Measurements from ENCODE around the gene VAV2. TPM values are rescaled to one million over a fixed set of nuclear protein-coding genes. Genes with fewer than 3 reads are reported as not detected.

VAV2 gene
- total and polyA plus RNA-seq, 2 of the 4 experiments (the other 2 are of a cell fraction): 10.8 to 13.4 TPM

- TF ChIP-seq CTCF (conservative IDR thresholded peaks at IDR 0.05; ENCODE audit: low read depth, low read length): no peak
- TF ChIP-seq ELK1 (IDR thresholded peaks at IDR 0.05; ENCODE audit: borderline replicate concordance, low read depth, low read length): no peak
Measured at GRCh38 chr9:133991964-133992779, at the start of gene VAV2 (continued).
